Measurements from ENCODE around the gene XPA.

The XPA gene

DNA sequence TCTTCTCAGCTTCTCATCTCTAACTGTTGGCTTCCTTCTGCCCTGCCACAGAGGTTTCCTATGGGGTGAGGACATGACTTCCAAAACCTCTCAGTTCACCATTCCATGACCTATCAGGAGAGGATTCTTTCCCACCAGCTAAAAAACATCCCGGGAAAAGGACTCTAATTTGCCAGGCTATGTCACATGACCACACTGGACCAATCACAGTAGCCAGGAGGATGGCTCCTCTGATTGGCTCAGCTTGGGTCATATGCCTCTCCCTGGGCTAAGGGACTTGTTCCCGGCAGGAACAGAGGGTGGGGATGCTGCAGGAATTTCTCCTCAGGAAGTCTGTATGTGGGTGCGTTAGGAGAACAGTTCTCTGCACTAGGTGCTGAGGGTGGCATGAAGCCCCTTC lies 40.3 kb upstream of the XPA start:
- DNase-seq (ENCODE audit: low read depth): peak; percentile 26
- no peak overlapping the region for H3K4me3 ChIP-seq (ENCODE audit: control insufficient read depth, low read depth, low read length)
- TF ChIP-seq, protein P1, sequence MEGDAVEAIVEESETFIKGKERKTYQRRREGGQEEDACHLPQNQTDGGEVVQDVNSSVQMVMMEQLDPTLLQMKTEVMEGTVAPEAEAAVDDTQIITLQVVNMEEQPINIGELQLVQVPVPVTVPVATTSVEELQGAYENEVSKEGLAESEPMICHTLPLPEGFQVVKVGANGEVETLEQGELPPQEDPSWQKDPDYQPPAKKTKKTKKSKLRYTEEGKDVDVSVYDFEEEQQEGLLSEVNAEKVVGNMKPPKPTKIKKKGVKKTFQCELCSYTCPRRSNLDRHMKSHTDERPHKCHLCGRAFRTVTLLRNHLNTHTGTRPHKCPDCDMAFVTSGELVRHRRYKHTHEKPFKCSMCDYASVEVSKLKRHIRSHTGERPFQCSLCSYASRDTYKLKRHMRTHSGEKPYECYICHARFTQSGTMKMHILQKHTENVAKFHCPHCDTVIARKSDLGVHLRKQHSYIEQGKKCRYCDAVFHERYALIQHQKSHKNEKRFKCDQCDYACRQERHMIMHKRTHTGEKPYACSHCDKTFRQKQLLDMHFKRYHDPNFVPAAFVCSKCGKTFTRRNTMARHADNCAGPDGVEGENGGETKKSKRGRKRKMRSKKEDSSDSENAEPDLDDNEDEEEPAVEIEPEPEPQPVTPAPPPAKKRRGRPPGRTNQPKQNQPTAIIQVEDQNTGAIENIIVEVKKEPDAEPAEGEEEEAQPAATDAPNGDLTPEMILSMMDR (conservative IDR thresholded peaks at IDR 0.05; ENCODE audit: control insufficient read depth, insufficient read depth, low read depth, low read length): no peak

DNA sequence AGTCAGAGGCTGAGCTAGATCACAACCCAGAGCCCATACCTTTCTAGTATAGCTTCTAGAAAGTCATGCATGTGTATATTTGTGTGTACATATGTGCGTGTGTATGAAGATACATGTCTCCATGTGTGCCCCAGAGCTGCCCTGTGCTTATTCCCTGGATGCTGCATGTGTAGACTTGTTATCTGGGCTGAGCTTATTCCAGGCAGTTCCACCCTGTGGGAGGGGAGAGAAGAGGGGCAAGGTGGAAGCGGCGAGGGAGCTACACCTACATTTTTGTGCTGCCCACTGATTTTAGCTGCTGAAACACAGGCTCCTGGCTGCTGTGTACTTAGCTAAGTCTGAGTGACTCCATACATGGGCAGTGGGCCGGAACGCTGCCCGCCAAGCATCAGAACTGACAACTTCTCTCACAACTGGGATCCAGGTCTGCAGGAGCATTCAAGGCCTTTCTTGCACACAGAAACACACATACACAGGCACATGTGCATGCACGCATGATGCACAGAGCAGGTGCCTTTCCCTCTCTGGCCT lies 38.0 kb upstream of the XPA start:
- H3K4me3 ChIP-seq (ENCODE audit: control insufficient read depth, low read depth, low read length): no peak overlapping the region
- TF ChIP-seq, protein P1 (conservative IDR thresholded peaks at IDR 0.05; ENCODE audit: control insufficient read depth, insufficient read depth, low read depth, low read length): no peak
- no peak for DNase-seq (ENCODE audit: low read depth)

DNA sequence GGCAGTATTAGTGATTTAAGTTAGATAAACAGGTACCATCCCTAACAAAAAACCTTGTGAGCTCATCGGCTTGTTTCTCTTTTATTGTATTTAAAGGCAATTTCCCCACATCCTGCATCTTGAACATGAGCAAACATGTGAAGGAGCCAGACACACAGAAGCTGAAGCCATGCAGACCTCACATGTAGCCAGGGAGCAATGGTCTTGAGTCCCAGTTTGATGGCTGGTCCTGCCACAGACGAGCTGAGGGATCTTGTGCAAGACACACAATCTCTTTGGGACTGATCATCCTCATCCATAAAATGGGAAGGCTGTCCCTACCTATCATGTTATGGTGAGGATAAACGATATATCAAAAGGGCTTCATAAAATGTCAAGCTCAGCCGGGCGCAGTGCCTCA lies 29.6 kb upstream of the XPA start:
- TF ChIP-seq, protein P1 (conservative IDR thresholded peaks at IDR 0.05; ENCODE audit: control insufficient read depth, insufficient read depth, low read depth, low read length): no peak
- DNase-seq (ENCODE audit: low read depth): no peak
- H3K4me3 ChIP-seq (ENCODE audit: control insufficient read depth, low read depth, low read length): no peak overlapping the region

DNA sequence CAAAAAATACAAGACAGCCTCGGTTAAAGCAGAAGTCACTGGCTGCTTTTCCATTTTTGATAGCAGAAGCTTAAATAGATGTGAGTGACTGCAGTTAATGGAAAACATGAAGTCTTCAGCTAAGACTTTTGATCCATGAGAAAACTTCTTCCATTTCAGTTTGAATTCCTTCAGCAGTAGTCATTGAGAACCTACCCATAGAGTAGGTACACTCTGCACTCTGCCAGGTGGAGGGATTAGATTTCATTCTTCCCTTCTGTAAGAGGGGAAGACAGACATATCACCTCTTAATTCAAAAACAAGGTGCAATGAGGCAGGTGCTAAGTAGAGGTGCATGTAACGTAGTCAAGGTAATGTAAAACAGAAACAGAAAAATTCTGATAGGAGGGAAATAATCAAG lies 26.7 kb upstream of the XPA start:
- H3K4me3 ChIP-seq (ENCODE audit: control insufficient read depth, low read depth, low read length): no peak overlapping the region
- no peak for DNase-seq (ENCODE audit: low read depth)
- TF ChIP-seq, protein P1 (conservative IDR thresholded peaks at IDR 0.05; ENCODE audit: control insufficient read depth, insufficient read depth, low read depth, low read length): no peak

DNA sequence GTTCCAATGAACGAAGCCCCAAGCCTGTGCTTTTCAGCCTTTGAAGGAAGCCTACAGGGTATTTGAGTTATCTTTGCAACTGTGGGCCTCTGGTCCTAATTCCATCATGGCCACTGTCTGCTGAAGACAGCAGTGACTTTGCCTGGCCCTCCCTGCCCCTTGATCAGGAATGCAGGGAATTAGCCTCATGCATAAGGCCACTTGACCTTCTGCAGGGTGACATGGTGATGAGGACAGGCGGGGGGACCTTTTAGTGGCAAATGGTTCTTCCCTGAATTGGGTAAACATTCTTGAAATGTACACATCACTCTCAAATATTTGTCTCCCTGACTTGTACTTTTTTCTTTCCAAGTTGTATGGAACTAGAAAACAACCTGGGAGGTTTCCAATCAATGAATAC lies 25.2 kb upstream of the XPA start:
- H3K4me3 ChIP-seq (ENCODE audit: control insufficient read depth, low read depth, low read length): no peak overlapping the region
- TF ChIP-seq, protein P1 (conservative IDR thresholded peaks at IDR 0.05; ENCODE audit: control insufficient read depth, insufficient read depth, low read depth, low read length): no peak
- DNase-seq (ENCODE audit: low read depth): no peak

DNA sequence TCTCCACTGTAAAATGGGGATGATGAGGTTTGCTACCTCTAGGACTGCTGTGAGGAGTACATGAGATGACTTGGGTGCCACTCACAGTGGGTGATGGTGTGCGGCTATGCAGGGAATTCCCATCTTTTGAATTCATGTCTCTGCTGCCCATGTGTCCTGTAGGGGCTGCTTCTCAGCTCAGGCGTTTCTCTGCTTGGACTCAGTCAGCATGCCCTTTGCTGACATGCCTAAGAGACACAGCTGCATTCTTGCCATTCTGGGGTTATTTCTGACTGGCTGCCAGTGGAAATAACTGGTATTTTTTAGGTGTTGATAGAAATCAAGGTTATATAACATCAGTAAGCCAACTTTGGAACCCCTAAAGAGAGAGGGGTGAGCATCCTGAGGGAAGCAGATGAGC lies 24.3 kb upstream of the XPA start:
- TF ChIP-seq, protein P1 (conservative IDR thresholded peaks at IDR 0.05; ENCODE audit: control insufficient read depth, insufficient read depth, low read depth, low read length): no peak
- H3K4me3 ChIP-seq (ENCODE audit: control insufficient read depth, low read depth, low read length): no peak overlapping the region
- no peak for DNase-seq (ENCODE audit: low read depth)

DNA sequence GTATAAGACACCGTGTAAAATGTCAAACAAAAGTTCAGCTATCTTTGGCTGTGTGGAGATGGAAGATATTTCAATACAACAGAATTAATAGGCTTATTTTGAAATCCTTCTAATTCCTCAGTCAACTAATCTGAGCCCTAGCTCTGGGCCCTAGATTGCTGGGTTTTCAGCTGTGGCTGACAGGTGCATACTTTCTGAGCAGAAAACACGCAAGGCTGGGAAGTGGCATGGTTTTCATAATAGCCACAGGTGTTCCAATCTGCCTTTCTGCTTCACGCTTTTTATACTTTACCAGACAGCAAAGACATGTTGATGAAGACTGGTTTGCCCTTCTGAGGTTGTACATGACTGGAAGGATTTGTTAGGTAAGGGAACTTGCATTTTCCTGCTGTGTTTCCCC lies 20.7 kb upstream of the XPA start:
- DNase-seq (ENCODE audit: low read depth): no peak
- no peak overlapping the region for H3K4me3 ChIP-seq (ENCODE audit: control insufficient read depth, low read depth, low read length)
- TF ChIP-seq, protein P1 (conservative IDR thresholded peaks at IDR 0.05; ENCODE audit: control insufficient read depth, insufficient read depth, low read depth, low read length): no peak

Data from fibroblast of mammary gland (primary cell).